GM04503 (cell line): ENCODE results near the gene TRAT1.
"Not testable (repeated sequence)": the region's sequence is repeated elsewhere in the genome, so short reads cannot be mapped to it uniquely, and the experiment has no call there.

Source experiments
- DNase-seq: peaks from one replicate; pipeline ENCODE4 v3.0.0-alpha.2; 2012; ENCODE audit warnings: low read depth

Gene TRAT1

GRCh38 chr3:108822123-108822897 lies at the start of gene TRAT1:
Gene TRAT1 (plus strand): TSS chr3:108822786. CDS start chr3:108822928, 142 bp downstream.
- no peak for DNase-seq

- DNase-seq: no peak
Measured at GRCh38 chr3:108775649-108776048, 46.9 kb upstream of the TRAT1 start.

- no peak for DNase-seq
Measured at GRCh38 chr3:108779496-108779895, 43.1 kb upstream of the TRAT1 start.

- DNase-seq: no peak
Measured at GRCh38 chr3:108780235-108780634, 42.4 kb upstream of the TRAT1 start.

- DNase-seq: no peak
Measured at GRCh38 chr3:108791473-108791872, 31.1 kb upstream of the TRAT1 start.

- DNase-seq: no peak
Measured at GRCh38 chr3:108804437-108804836, 18.1 kb upstream of the TRAT1 start.

GRCh38 chr3:108804966-108805365 lies 17.6 kb upstream of the TRAT1 start:
- DNase-seq: no peak

- DNase-seq: no peak
Measured at GRCh38 chr3:108806316-108806715, 16.3 kb upstream of the TRAT1 start.

GRCh38 chr3:108818404-108818803 lies 4.2 kb upstream of the TRAT1 start:
- no peak for DNase-seq

- DNase-seq: no peak
Measured at GRCh38 chr3:108820586-108820985, 2.0 kb upstream of the TRAT1 start.

GRCh38 chr3:108823227-108823626 lies 641 bp downstream of the TRAT1 start:
- no peak for DNase-seq

GRCh38 chr3:108823803-108824202 lies 1.2 kb downstream of the TRAT1 start:
- not testable (repeated sequence) for DNase-seq

GRCh38 chr3:108826309-108827187 lies 4.0 kb downstream of the TRAT1 start:
- no peak for DNase-seq

- DNase-seq: no peak
Measured at GRCh38 chr3:108830381-108830780, 7.8 kb downstream of the TRAT1 start.

- no peak for DNase-seq
Measured at GRCh38 chr3:108830991-108831614, 8.5 kb downstream of the TRAT1 start.

- no peak for DNase-seq
Measured at GRCh38 chr3:108833611-108834010, 11.0 kb downstream of the TRAT1 start.

- no peak for DNase-seq
Measured at GRCh38 chr3:108834551-108834950, 12.0 kb downstream of the TRAT1 start.

GRCh38 chr3:108835101-108835500 lies 12.5 kb downstream of the TRAT1 start:
- no peak for DNase-seq

GRCh38 chr3:108838436-108838835 lies 15.8 kb downstream of the TRAT1 start:
- DNase-seq: no peak

- DNase-seq: no peak
Measured at GRCh38 chr3:108845709-108846293, 23.2 kb downstream of the TRAT1 start.

GRCh38 chr3:108847187-108847586 lies 24.6 kb downstream of the TRAT1 start:
- DNase-seq: no peak

GRCh38 chr3:108849075-108849474 lies 26.5 kb downstream of the TRAT1 start:
- no peak for DNase-seq
